ENCODE measurements around the gene OLIG2.

DNA sequence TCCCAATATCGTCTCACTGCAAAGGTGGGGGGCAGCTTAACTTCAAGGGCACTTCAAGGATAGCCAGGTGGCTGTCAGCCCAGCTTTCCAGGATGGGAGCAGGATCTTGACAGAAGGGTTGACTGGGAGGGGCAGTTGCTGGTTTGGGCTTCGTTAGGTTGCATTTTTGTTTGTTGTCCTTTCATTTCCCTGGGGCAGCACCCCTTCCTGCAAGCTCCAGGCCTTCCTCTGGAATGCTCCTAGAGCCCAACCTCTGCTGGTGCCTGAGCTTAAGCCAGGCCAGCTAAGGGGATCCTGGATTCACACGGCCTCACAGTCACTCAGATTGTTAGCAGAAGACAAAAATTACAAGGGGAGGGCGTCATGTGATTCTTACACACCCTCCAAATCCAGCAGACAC, 4.1 kb upstream of the OLIG2 start:
- TF ChIP-seq SIN3A (IDR thresholded peaks at IDR 0.05; ENCODE audit: borderline replicate concordance, low read depth, low read length) (no peak), TFDP2 (CRISPR knock-in tag; IDR thresholded peaks at IDR 0.05) (no peak), IKZF4 (CRISPR knock-in tag; IDR thresholded peaks at IDR 0.05; ENCODE audit: borderline replicate concordance, low read depth, not compliant biosample characterization) (no peak)

Data from HepG2 (cell line).